ENCODE measurements around the gene CALU. TPM values are rescaled to one million over a fixed set of nuclear protein-coding genes. Genes with fewer than 3 reads are reported as not detected.

The CALU gene
- total RNA-seq, 6 donors from 2014 or later, result 25.1 to 113 (median 76.6) TPM

DNA sequence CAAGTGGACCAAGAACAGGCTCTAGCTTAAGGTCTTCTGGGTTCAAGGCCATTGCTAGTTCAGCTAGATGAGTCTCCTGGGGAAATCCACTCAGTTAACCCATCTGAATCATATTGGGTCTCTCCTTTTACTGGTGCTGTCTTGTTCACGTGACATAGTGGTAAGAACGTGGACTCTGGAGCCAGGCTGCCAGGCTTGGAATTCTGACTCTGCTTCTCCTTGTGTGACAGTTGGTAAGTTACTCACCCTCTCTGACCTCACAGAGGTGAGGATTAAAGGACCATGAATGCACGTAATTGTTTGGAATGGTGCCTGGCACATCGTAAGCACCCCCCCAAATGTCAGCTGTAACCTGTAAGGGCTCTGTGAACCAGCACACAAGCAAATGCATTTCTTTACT, 9.7 kb upstream of the CALU start:
- no peaks in the 10 kb centered on the region for H3K4me1 ChIP-seq
- H3K36me3 ChIP-seq, result no peaks in the 10 kb centered on the region
- no peak overlapping the region for H3K4me3 ChIP-seq
- no peaks in the 10 kb centered on the region for H3K9me3 ChIP-seq
- WGBS, 2 donors, result 65 to 82% methylated on average over 2 to 4 of the region's 4 CpGs
- ATAC-seq (ENCODE audit: low FRiP score in 2 of 2) (no peak), DNase-seq (no peak)
- no peaks in the 10 kb centered on the region for H3K27me3 ChIP-seq
- no peak for TF ChIP-seq EP300 (IDR thresholded peaks at IDR 0.05)
- TF ChIP-seq, protein P1, sequence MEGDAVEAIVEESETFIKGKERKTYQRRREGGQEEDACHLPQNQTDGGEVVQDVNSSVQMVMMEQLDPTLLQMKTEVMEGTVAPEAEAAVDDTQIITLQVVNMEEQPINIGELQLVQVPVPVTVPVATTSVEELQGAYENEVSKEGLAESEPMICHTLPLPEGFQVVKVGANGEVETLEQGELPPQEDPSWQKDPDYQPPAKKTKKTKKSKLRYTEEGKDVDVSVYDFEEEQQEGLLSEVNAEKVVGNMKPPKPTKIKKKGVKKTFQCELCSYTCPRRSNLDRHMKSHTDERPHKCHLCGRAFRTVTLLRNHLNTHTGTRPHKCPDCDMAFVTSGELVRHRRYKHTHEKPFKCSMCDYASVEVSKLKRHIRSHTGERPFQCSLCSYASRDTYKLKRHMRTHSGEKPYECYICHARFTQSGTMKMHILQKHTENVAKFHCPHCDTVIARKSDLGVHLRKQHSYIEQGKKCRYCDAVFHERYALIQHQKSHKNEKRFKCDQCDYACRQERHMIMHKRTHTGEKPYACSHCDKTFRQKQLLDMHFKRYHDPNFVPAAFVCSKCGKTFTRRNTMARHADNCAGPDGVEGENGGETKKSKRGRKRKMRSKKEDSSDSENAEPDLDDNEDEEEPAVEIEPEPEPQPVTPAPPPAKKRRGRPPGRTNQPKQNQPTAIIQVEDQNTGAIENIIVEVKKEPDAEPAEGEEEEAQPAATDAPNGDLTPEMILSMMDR (IDR thresholded peaks at IDR 0.05), result no peak
- TF ChIP-seq POLR2A (IDR thresholded peaks at IDR 0.05), result no peak
- TF ChIP-seq POLR2AphosphoS5 (IDR thresholded peaks at IDR 0.05), result no peak
- H3K27ac ChIP-seq, result no peak overlapping the region

DNA sequence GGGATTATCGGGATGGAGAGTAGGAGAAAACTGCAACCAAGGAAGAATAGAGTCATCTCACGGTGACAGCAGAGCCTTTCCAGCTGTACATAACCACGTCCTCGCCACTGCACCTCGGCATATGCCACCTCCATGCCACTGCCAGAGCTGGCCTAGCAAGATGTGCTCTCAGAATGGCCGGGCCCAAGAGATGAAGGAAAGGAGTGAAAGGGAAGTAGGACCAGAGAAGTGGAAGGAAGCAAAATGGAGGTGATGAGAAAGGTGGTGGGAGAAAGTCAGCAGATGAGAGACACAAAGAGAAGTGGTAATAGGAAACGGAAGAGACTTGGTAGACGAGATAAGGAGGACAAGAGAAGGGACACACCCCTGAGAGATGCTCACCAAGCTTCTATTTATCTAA, 8.0 kb upstream of the CALU start:
- TF ChIP-seq, protein P1 (IDR thresholded peaks at IDR 0.05), result no peak
- TF ChIP-seq POLR2A (IDR thresholded peaks at IDR 0.05) (no peak), EP300 (IDR thresholded peaks at IDR 0.05) (no peak), POLR2AphosphoS5 (IDR thresholded peaks at IDR 0.05) (no peak)
- no peaks in the 10 kb centered on the region for H3K36me3 ChIP-seq
- no peak overlapping the region for H3K4me3 ChIP-seq
- 80 to 83% methylated on average over 8 of the region's 8 CpGs for WGBS, 2 donors
- no peaks in the 10 kb centered on the region for H3K4me1 ChIP-seq
- DNase-seq, result no peak
- H3K27ac ChIP-seq, result no peak overlapping the region
- no peaks in the 10 kb centered on the region for H3K9me3 ChIP-seq
- no peak for ATAC-seq (ENCODE audit: low FRiP score in 2 of 2)
- no peaks in the 10 kb centered on the region for H3K27me3 ChIP-seq

GRCh38 chr7:128732521-128733277, 6.5 kb upstream of the CALU start:
- no peak for DNase-seq

GRCh38 chr7:128733278-128733645, 5.9 kb upstream of the CALU start:
- TF ChIP-seq, protein P1 (IDR thresholded peaks at IDR 0.05), result no peak
- TF ChIP-seq POLR2A (IDR thresholded peaks at IDR 0.05) (no peak), POLR2AphosphoS5 (IDR thresholded peaks at IDR 0.05) (no peak), EP300 (IDR thresholded peaks at IDR 0.05) (no peak)
- H3K9me3 ChIP-seq, result no peaks in the 10 kb centered on the region
- no peak for ATAC-seq (ENCODE audit: low FRiP score in 2 of 2)
- no peak overlapping the region for H3K27ac ChIP-seq
- H3K4me1 ChIP-seq, result peaks cover under 1 to 5% (median 2%) of the 10 kb centered on the region in 4 donors
- no peak for DNase-seq
- H3K4me3 ChIP-seq, result no peak overlapping the region
- H3K36me3 ChIP-seq, result no peaks in the 10 kb centered on the region
- WGBS, 2 donors, result 65 to 76% methylated on average over 2 of the region's 2 CpGs
- H3K27me3 ChIP-seq, result no peaks in the 10 kb centered on the region

More at GRCh38 chr7:128732521-128733277, 6.5 kb upstream of the CALU start:
- no peaks in the 10 kb centered on the region for H3K27me3 ChIP-seq
- no peaks in the 10 kb centered on the region for H3K36me3 ChIP-seq
- no peak overlapping the region for H3K4me3 ChIP-seq
- H3K9me3 ChIP-seq, result no peaks in the 10 kb centered on the region
- TF ChIP-seq, protein P1 (IDR thresholded peaks at IDR 0.05), result no peak
- no peak for TF ChIP-seq POLR2A (IDR thresholded peaks at IDR 0.05)
- TF ChIP-seq EP300 (IDR thresholded peaks at IDR 0.05), result no peak
- TF ChIP-seq POLR2AphosphoS5 (IDR thresholded peaks at IDR 0.05), result no peak
- H3K4me1 ChIP-seq, result no peaks in the 10 kb centered on the region
- ATAC-seq (ENCODE audit: low FRiP score in 2 of 2), result no peak
- no peak overlapping the region for H3K27ac ChIP-seq
- 64 to 68% methylated on average over 2 of the region's 2 CpGs for WGBS, 2 donors

- WGBS, 2 donors, result 90 to 100% methylated on average over 1 of the region's 1 CpG
- Histone ChIP-seq H3K9me3 (no peaks in the 10 kb centered on the region), H3K4me3 (no peak overlapping the region), H3K27me3 (no peaks in the 10 kb centered on the region), H3K4me1 (peaks cover 3 to 13% (median 6%) of the 10 kb centered on the region in 4 donors), H3K27ac (no peak overlapping the region), H3K36me3 (no peaks in the 10 kb centered on the region)
- ATAC-seq (ENCODE audit: low FRiP score in 2 of 2), result no peak
- no peak for DNase-seq
- TF ChIP-seq POLR2A (IDR thresholded peaks at IDR 0.05) (no peak), EP300 (IDR thresholded peaks at IDR 0.05) (no peak)
These were observed 4.3 kb upstream of the CALU start for GRCh38 chr7:128734890-128735289.
